HL-60 (cell line): ENCODE results near the gene LRRC3.

Experiments
- CTCF ChIP-seq: IDR thresholded peaks from one replicate; pipeline ENCODE4 v1.5.1; 2011; ENCODE audit warnings: low read length, control low read depth, inconsistent platforms; ENCODE audit not compliant: insufficient read depth
- POLR2AphosphoS5 ChIP-seq: IDR thresholded peaks from 2 replicates; pipeline ENCODE4 v1.6.1; 2012; ENCODE audit warnings: low read depth
- REST ChIP-seq: IDR thresholded peaks from 2 replicates; pipeline ENCODE4 v1.6.1; 2012; ENCODE audit warnings: low read depth; ENCODE audit not compliant: insufficient replicate concordance

- TF ChIP-seq CTCF = no peak
- no peak for TF ChIP-seq REST
- no peak for TF ChIP-seq POLR2AphosphoS5
Observed at GRCh38 chr21:44449473-44450363, 5.6 kb upstream of the LRRC3 start.
